ENCODE data around the gene AP3S2.

DNA sequence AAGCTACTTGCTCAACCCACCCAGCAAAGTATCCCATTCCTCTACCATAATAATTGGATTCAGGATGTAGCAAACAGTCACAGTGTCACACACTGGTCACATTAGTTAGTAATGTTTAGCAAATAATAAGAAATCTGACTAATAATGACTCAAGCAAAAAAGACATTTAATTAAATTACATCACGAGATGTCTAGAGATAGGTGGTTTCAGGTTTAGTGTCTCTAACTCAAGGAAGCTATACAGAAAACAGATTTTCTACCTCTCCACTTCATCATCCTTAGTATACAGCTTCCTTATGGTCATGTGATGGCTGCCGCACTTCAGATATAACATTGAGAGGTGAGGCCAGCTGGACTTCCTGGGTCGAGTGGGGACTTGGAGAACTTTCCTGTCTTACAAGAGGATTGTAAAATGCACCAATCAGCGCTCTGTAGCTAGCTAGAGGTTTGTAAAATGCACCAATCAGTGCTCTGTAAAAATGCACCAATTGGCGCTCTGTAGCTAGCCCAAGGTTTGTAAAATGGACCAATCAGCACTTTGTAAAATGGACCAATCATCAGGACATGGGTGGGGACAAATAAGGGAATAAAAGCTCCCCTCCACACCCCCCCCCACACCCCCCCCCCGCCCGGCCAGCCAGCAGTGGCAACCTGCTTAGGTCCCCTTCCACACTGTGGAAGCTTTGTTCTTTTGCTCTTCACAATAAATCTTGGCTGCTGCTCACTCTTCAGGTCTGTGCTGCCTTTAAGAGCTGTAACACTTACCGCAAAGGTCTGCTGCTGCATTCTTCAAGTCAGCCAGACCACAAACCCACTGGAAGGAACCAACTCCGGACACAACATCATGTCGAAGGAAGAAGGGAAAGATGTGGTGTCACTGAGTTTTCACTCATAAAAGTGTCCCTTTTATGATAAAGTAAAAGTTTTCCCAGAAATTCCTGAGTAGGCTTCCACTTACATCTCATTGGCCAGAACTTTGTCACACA lies 43.9 kb upstream of the AP3S2 start:
- TF ChIP-seq CTCF (IDR thresholded peaks at IDR 0.05) (no peak), POLR2AphosphoS5 (IDR thresholded peaks at IDR 0.05) (no peak), POLR2A (IDR thresholded peaks at IDR 0.05) (no peak)
